ENCODE measurements around the gene SLC12A2.
A peak's percentile ranks its signal among the peaks of the same experiment; 100 is the strongest.

SLC12A2 gene

GRCh38 chr5:128154943-128155342, 71.4 kb downstream of the SLC12A2 start:
- TF ChIP-seq CTCF (IDR thresholded peaks at IDR 0.05; ENCODE audit: low read length, missing control alignments) = no peak
- DNase-seq (ENCODE audit: low read depth) = peak; percentile 76
- H3K4me3 ChIP-seq (replicated peaks; ENCODE audit: low read depth, low read length) = no peak overlapping the region

GRCh38 chr5:128155776-128156175, 72.2 kb downstream of the SLC12A2 start:
- peak; percentile 19 for TF ChIP-seq CTCF (IDR thresholded peaks at IDR 0.05; ENCODE audit: low read length, missing control alignments)
- H3K4me3 ChIP-seq (replicated peaks; ENCODE audit: low read depth, low read length) = no peak overlapping the region
- no peak for DNase-seq (ENCODE audit: low read depth)

- TF ChIP-seq CTCF (IDR thresholded peaks at IDR 0.05; ENCODE audit: low read length, missing control alignments) = no peak
- H3K4me3 ChIP-seq (replicated peaks; ENCODE audit: low read depth, low read length) = no peak overlapping the region
- DNase-seq (ENCODE audit: low read depth) = no peak
Observed at GRCh38 chr5:128156521-128156920, 73.0 kb downstream of the SLC12A2 start.

- no peak for DNase-seq (ENCODE audit: low read depth)
- TF ChIP-seq CTCF (IDR thresholded peaks at IDR 0.05; ENCODE audit: low read length, missing control alignments) = no peak
- H3K4me3 ChIP-seq (replicated peaks; ENCODE audit: low read depth, low read length) = no peak overlapping the region
Observed at GRCh38 chr5:128158342-128158741, 74.8 kb downstream of the SLC12A2 start.

GRCh38 chr5:128163991-128164390, 80.4 kb downstream of the SLC12A2 start:
- no peak for TF ChIP-seq CTCF (IDR thresholded peaks at IDR 0.05; ENCODE audit: low read length, missing control alignments)
- DNase-seq (ENCODE audit: low read depth) = peak; percentile 12
- no peak overlapping the region for H3K4me3 ChIP-seq (replicated peaks; ENCODE audit: low read depth, low read length)

GRCh38 chr5:128169401-128170017, 85.9 kb downstream of the SLC12A2 start:
- no peak for DNase-seq (ENCODE audit: low read depth)
- no peak for TF ChIP-seq CTCF (IDR thresholded peaks at IDR 0.05; ENCODE audit: low read length, missing control alignments)
- H3K4me3 ChIP-seq (replicated peaks; ENCODE audit: low read depth, low read length) = no peak overlapping the region

- no peak overlapping the region for H3K4me3 ChIP-seq (replicated peaks; ENCODE audit: low read depth, low read length)
- no peak for TF ChIP-seq CTCF (IDR thresholded peaks at IDR 0.05; ENCODE audit: low read length, missing control alignments)
- no peak for DNase-seq (ENCODE audit: low read depth)
Observed at GRCh38 chr5:128172102-128172501, 88.5 kb downstream of the SLC12A2 start.
